RWPE1 (cell line): Measurements from ENCODE around the gene PLSCR3.

ENCODE experiments used
- CTCF ChIA-PET: fragments of 350-600 bp; sonication (Branson Sonifier 250); formaldehyde crosslinking; extraction: SDS; loops from one replicate; lab custom pipeline; 2021; lab: Yijun Ruan, JAX
- POLR2A ChIA-PET: fragments of 400-600 bp; formaldehyde crosslinking; extraction: SDS; loops from one replicate; lab custom pipeline; 2020; ENCODE audit warnings: antibody characterized with exemption; ENCODE audit not compliant: low non-redundant PET; lab: Yijun Ruan, JAX
- DNase-seq: peaks from one replicate; pipeline ENCODE4 v3.0.0; 2012; ENCODE audit warnings: low spot score
- H3K27ac ChIP-seq: fragments of 450-650 bp; 2 replicates; pipeline ENCODE4 v1.5.1; 2017
- CTCF ChIP-seq: fragments of 450-650 bp; conservative IDR thresholded peaks from 2 replicates; pipeline ENCODE4 v1.5.1; 2017; ENCODE audit warnings: low read depth, mild to moderate bottlenecking

Gene PLSCR3

DNA sequence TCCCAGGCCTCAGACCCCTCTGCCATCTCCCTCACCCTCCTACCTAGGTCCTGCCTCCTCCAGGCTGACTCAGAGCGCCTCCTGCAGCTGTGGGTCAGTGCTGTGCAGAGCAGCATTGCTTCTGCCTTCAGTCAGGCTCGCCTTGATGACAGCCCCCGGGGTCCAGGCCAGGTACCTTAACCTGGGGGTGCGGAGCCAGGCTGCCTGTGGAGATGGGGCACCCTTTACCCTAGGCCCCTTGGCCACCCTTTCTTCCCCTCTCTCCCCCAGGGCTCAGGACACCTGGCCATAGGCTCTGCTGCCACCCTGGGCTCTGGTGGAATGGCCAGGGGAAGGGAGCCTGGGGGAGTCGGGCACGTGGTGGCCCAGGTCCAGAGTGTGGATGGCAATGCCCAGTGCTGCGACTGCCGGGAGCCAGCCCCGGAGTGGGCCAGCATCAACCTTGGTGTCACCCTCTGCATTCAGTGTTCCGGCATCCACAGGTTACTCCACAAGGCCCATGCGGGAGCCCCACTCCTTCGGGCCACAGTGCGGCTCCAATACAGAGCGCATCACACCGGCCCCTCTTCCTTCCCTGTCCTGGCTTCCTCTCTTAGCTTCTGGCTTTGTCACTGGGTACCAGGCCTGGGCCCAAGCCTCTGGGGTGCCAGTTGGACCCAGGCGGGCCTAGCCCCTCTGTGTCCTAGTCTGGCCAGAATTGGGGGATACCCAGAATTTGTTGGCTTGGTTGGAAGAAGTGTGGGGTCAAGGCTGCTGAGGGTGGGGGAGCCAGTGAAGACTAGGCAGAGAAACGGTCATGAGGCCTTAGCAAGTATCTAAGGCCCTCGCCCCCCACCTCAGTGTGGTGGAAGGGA lies 47.3 kb downstream of the PLSCR3 start:
- no peak for TF ChIP-seq CTCF
- POLR2A ChIA-PET = no interaction called here
- no peak for DNase-seq
- CTCF ChIA-PET = interaction anchor here (0.5 to 0.8 kb wide), 3 partner anchors 22 to 29 kb away, joined by 3 to 5 read pairs (median 4); no protein-coding TSS in a partner anchor
- no peak overlapping the region for H3K27ac ChIP-seq

DNA sequence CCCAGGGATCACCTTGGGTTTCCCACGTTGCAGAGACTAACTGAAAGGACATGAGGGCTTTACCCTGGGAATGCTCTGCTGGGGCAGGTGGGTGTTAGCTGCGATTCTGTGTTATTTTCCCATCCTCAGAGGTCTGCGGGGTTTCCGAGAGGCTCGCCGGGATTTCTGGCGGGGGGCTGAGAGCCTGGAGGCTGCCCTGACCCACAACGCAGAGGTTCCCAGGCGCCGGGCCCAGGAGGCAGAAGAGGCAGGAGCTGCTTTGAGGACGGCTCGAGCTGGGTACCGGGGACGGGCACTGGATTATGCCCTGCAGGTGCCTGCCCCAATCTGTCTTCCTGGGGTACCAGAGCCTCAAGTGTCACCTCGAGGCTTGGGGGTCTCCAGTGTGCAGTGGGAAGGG lies 51.1 kb downstream of the PLSCR3 start:
- ChIA-PET POLR2A (no interaction called here), CTCF (interaction anchor here (1.5 kb wide), 1 partner anchor 14 kb away, joined by 6 read pairs; the partner anchor contains the start of gene NEURL4)
- no peak overlapping the region for H3K27ac ChIP-seq
- no peak for TF ChIP-seq CTCF
- no peak for DNase-seq

GRCh38 chr17:7341842-7342241 lies 52.5 kb downstream of the PLSCR3 start:
- no peak overlapping the region for H3K27ac ChIP-seq
- ChIA-PET POLR2A (interaction anchor here (0.6 kb wide), 1 partner anchor 100 kb away, joined by 3 read pairs; no protein-coding TSS in a partner anchor), CTCF (no interaction called here)
- TF ChIP-seq CTCF = no peak
- DNase-seq = no peak

- CTCF ChIA-PET = no interaction called here
- DNase-seq = no peak
- POLR2A ChIA-PET = interaction anchor here (0.7 kb wide), 1 partner anchor 9 kb away, joined by 3 read pairs; no protein-coding TSS in a partner anchor
- no peak overlapping the region for H3K27ac ChIP-seq
- no peak for TF ChIP-seq CTCF
Measured at GRCh38 chr17:7340179-7340578, 54.1 kb downstream of the PLSCR3 start.
